GM23338 (cell line): ENCODE measurements around the gene APAF1. TPM values are rescaled to one million over a fixed set of nuclear protein-coding genes. Genes with fewer than 3 reads are reported as not detected.

Source experiments
- ATAC-seq: fragments of 200-7000 bp; cut with Tn5 transposase; 3 replicates; pipeline ENCODE4 v1.9.1; 2020
- DNase-seq: peaks from one replicate; pipeline ENCODE4 v3.0.0-alpha.2; 2015; ENCODE audit warnings: low spot score
- H2AFZ ChIP-seq: fragments of 200-600 bp; sonication (generic); 2 replicates; pipeline ENCODE4 v1.8.0; 2016; ENCODE audit warnings: antibody characterized with exemption, mild to moderate bottlenecking, moderate library complexity
- H3F3A ChIP-seq: fragments of 200-600 bp; sonication (generic); replicated peaks from 2 replicates; pipeline ENCODE4 v1.8.0; 2017; ENCODE audit warnings: antibody characterized with exemption, mixed run types, low read depth
- H3K27ac ChIP-seq: fragments of 200-600 bp; sonication (generic); 2 replicates; pipeline ENCODE4 v1.6.1; 2016; ENCODE audit warnings: low read depth
- H3K27me3 ChIP-seq: fragments of 200-600 bp; sonication (generic); 2 replicates; pipeline ENCODE4 v1.8.0; 2016; ENCODE audit warnings: mild to moderate bottlenecking, mixed run types, moderate library complexity; ENCODE audit not compliant: insufficient read depth
- H3K36me3 ChIP-seq: fragments of 200-600 bp; sonication (generic); 2 replicates; pipeline ENCODE4 v1.8.0; 2016; ENCODE audit warnings: mild to moderate bottlenecking; ENCODE audit not compliant: insufficient read depth
- H3K4me1 ChIP-seq: fragments of 200-600 bp; sonication (generic); 2 replicates; pipeline ENCODE4 v1.8.0; 2016; ENCODE audit warnings: mild to moderate bottlenecking, moderate library complexity; ENCODE audit not compliant: insufficient read depth
- H3K4me2 ChIP-seq: fragments of 200-600 bp; sonication (generic); 2 replicates; pipeline ENCODE4 v1.7.1; 2017; ENCODE audit warnings: mixed run types
- H3K4me3 ChIP-seq: fragments of 200-600 bp; sonication (generic); 2 replicates; pipeline ENCODE4 v1.6.1; 2016; ENCODE audit warnings: mixed run types
- H3K79me2 ChIP-seq: fragments of 200-600 bp; sonication (generic); replicated peaks from 2 replicates; pipeline ENCODE4 v1.8.0; 2017; ENCODE audit warnings: mild to moderate bottlenecking; ENCODE audit not compliant: insufficient read depth
- H3K9me2 ChIP-seq: fragments of 200-600 bp; sonication (generic); 2 replicates; pipeline ENCODE4 v1.8.0; 2017; ENCODE audit not compliant: insufficient read depth
- H4K20me1 ChIP-seq: fragments of 200-600 bp; sonication (generic); replicated peaks from 2 replicates; pipeline ENCODE4 v1.8.0; 2017; ENCODE audit warnings: mild to moderate bottlenecking; ENCODE audit not compliant: insufficient read depth
- H3K27ac Mint-ChIP-seq: 2 replicates; pipeline ENCODE4 v1.8.0; 2020; ENCODE audit warnings: inconsistent platforms, mild to moderate bottlenecking, moderate library complexity, mixed read lengths
- H3K27me3 Mint-ChIP-seq: 3 replicates; pipeline ENCODE4 v1.8.0; 2022; ENCODE audit warnings: low read depth, mild to moderate bottlenecking, moderate library complexity, mixed read lengths, inconsistent platforms; ENCODE audit not compliant: insufficient read depth, poor library complexity
- H3K36me3 Mint-ChIP-seq: 3 replicates; pipeline ENCODE4 v1.8.0; 2021; ENCODE audit warnings: low read depth, mild to moderate bottlenecking, inconsistent platforms, moderate library complexity, mixed read lengths
- H3K4me1 Mint-ChIP-seq: 3 replicates; pipeline ENCODE4 v1.8.0; 2020; ENCODE audit warnings: mild to moderate bottlenecking, inconsistent platforms, mixed read lengths
- H3K4me3 Mint-ChIP-seq: 3 replicates; pipeline ENCODE4 v1.8.0; 2021; ENCODE audit warnings: moderate library complexity, mild to moderate bottlenecking, inconsistent platforms, mixed read lengths
- H3K9me3 Mint-ChIP-seq: 3 replicates; pipeline ENCODE4 v1.8.0; 2020; ENCODE audit warnings: moderate library complexity, mild to moderate bottlenecking, inconsistent platforms, mixed read lengths
- CTCF ChIP-seq, 2 experiments: fragments of 200-600 bp in 1 of 2; sonication (generic) in 1 of 2; conservative IDR thresholded peaks; 2 replicates each; pipeline versions ENCODE4 v1.5.1 to v1.6.1; 2016 to 2017; ENCODE audit warnings: antibody characterized with exemption in 2 of 2, low read depth in 2 of 2, mild to moderate bottlenecking in 2 of 2, moderate library complexity in 1 of 2
- ETS1 ChIP-seq: IDR thresholded peaks from 2 replicates; pipeline ENCODE4 v1.6.1; 2016; ENCODE audit warnings: antibody characterized with exemption
- ZNF462 ChIP-seq: fragments of 250-450 bp; sonication (Bioruptor Pico); IDR thresholded peaks from 2 replicates; pipeline ENCODE4 v1.5.0; 2020; ENCODE audit warnings: mild to moderate bottlenecking, moderate library complexity
- polyA plus RNA-seq: library from polyadenylated mRNA; unstranded; fragments of >200 nt; fragmentation: Nextera tagmentation; extraction: Ambion mirVana; gene quantifications from 2 replicates; pipeline ENCODE4 v1.2.1, GENCODE V29; 2016
- total RNA-seq: library from RNA; depleted of rRNA; stranded (reverse); fragments of >200 nt; shearing (Covaris generic); gene quantifications from 2 replicates; pipeline ENCODE4 v1.2.3, GENCODE V29; 2014

APAF1 gene
- total and polyA plus RNA-seq, 2 experiments from 2014 or later, result 12.0 to 31.2 TPM

GRCh38 chr12:98743362-98743953 lies 98.4 kb downstream of the APAF1 start:
- no peak overlapping the region for H3K4me2 ChIP-seq
- Mint-ChIP-seq H3K9me3 (no peaks in the 10 kb centered on the region), H3K27me3 (peaks cover 22% of the 10 kb centered on the region), H3K4me3 (no peak overlapping the region), H3K4me1 (peaks cover 25% of the 10 kb centered on the region), H3K36me3 (no peaks in the 10 kb centered on the region), H3K27ac (no peak overlapping the region)
- no peaks in the 10 kb centered on the region for H4K20me1 ChIP-seq
- H3K4me1 ChIP-seq, result peaks cover 25% of the 10 kb centered on the region
- H3K9me2 ChIP-seq, result no peaks in the 10 kb centered on the region
- H3K79me2 ChIP-seq, result no peaks in the 10 kb centered on the region
- DNase-seq, result peak; percentile 73
- TF ChIP-seq CTCF (conservative IDR thresholded peaks at IDR 0.05; ENCODE audit: low read depth in 2 of 2) (peak; percentile 77 to 84), ZNF462 (CRISPR knock-in tag) (no peak)
- peaks cover 27% of the 10 kb centered on the region for H3K27me3 ChIP-seq
- no peaks in the 10 kb centered on the region for H3F3A ChIP-seq
- H3K4me3 ChIP-seq, result no peak overlapping the region
- no peak overlapping the region for H2AFZ ChIP-seq
- no peak overlapping the region for H3K27ac ChIP-seq
- peak; percentile 50 for ATAC-seq
- H3K36me3 ChIP-seq, result no peaks in the 10 kb centered on the region

- peaks cover 22% of the 10 kb centered on the region for H3K27me3 Mint-ChIP-seq
- Histone ChIP-seq H2AFZ (no peak overlapping the region), H3F3A (no peaks in the 10 kb centered on the region), H3K79me2 (no peaks in the 10 kb centered on the region), H3K27ac (no peak overlapping the region), H3K36me3 (no peaks in the 10 kb centered on the region), H3K4me3 (no peak overlapping the region), H4K20me1 (no peaks in the 10 kb centered on the region), H3K4me2 (peak overlapping the region; percentile 94; the same call in 1 of the 2 replicates), H3K4me1 (peaks cover 25% of the 10 kb centered on the region), H3K27me3 (peaks cover 27% of the 10 kb centered on the region), H3K9me2 (no peaks in the 10 kb centered on the region)
- no peak for TF ChIP-seq ETS1
- H3K9me3 Mint-ChIP-seq, result no peaks in the 10 kb centered on the region
- H3K4me1 Mint-ChIP-seq, result peaks cover 25% of the 10 kb centered on the region
- no peaks in the 10 kb centered on the region for H3K36me3 Mint-ChIP-seq
- H3K4me3 Mint-ChIP-seq, result 0 out of 3 replicates have a peak overlapping the region, but pooled peaks have one; percentile 6
- no peak overlapping the region for H3K27ac Mint-ChIP-seq
- ATAC-seq (no peak), DNase-seq (no peak)
Observed at GRCh38 chr12:98744680-98745079, 99.6 kb downstream of the APAF1 start.
